Measurements from ENCODE around the gene GEMIN8. TPM values are rescaled to one million over a fixed set of nuclear protein-coding genes. Genes with fewer than 3 reads are reported as not detected.

The GEMIN8 gene
- total RNA-seq, 1 donor from 2014 or later: 7.9 TPM

- no peaks in the 10 kb centered on the region for H3K27me3 ChIP-seq (ENCODE audit: control insufficient read depth, insufficient read depth, low read length)
- DNase-seq (ENCODE audit: low read depth) (no peak), FAIRE-seq (no peak)
- H3K36me3 ChIP-seq (ENCODE audit: control insufficient read depth, insufficient read depth, low read length): no peaks in the 10 kb centered on the region
- no peak overlapping the region for H3K4me3 ChIP-seq (ENCODE audit: low read depth, low read length)
- no peak for TF ChIP-seq CTCF (IDR thresholded peaks at IDR 0.05; ENCODE audit: insufficient read depth, low read length, severe bottlenecking)
Observed at GRCh38 chrX:13966071-13966792, 63.5 kb downstream of the GEMIN8 start.

- Histone ChIP-seq H3K36me3 (ENCODE audit: control insufficient read depth, insufficient read depth, low read length) (no peaks in the 10 kb centered on the region), H3K27me3 (ENCODE audit: control insufficient read depth, insufficient read depth, low read length) (no peaks in the 10 kb centered on the region), H3K4me3 (ENCODE audit: low read depth, low read length) (no peak overlapping the region)
- FAIRE-seq (no peak), DNase-seq (ENCODE audit: low read depth) (no peak)
- no peak for TF ChIP-seq CTCF (IDR thresholded peaks at IDR 0.05; ENCODE audit: insufficient read depth, low read length, severe bottlenecking)
Observed at GRCh38 chrX:13965531-13965930, 64.2 kb downstream of the GEMIN8 start.

- Histone ChIP-seq H3K36me3 (ENCODE audit: control insufficient read depth, insufficient read depth, low read length) (no peaks in the 10 kb centered on the region), H3K27me3 (ENCODE audit: control insufficient read depth, insufficient read depth, low read length) (no peaks in the 10 kb centered on the region), H3K4me3 (ENCODE audit: low read depth, low read length) (no peak overlapping the region)
- DNase-seq (ENCODE audit: low read depth) (no peak), FAIRE-seq (no peak)
- TF ChIP-seq CTCF (IDR thresholded peaks at IDR 0.05; ENCODE audit: insufficient read depth, low read length, severe bottlenecking): no peak
Observed at GRCh38 chrX:13956998-13957397, 72.7 kb downstream of the GEMIN8 start.

Other genes with a start within 250 kb of the GEMIN8 start
- gene GPM6B, start 212.8 kb downstream of the GEMIN8 start, total RNA-seq: under 0.01 and 1.2 TPM in 2 replicates